ENCODE results near the gene RNF217.
"Not testable (repeated sequence)": the region's sequence is repeated elsewhere in the genome, so short reads cannot be mapped to it uniquely, and the experiment has no call there.

Gene RNF217

DNA sequence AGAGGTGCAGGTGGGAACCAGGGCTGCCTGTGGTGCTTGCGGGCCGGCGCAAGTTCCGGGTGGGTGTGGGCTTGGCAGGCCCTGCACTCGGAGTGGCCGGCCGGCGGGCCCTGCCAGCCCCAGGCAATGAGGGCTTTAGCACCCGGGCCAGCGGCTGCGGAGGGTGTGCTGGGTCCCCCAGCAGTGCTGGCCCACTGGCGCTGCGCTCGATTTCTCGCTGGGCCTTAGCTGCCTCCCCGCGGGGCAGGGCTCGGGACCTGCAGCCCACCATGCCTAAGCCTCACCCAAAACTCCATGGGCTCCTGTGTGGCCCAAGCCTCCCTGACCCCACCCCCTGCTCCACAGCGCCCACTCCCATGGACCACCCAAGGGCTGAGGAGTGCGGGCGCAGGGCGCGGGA lies 163.6 kb downstream of the RNF217 start:
- not testable (repeated sequence) for DNase-seq (ENCODE audit: low spot score)

DNA sequence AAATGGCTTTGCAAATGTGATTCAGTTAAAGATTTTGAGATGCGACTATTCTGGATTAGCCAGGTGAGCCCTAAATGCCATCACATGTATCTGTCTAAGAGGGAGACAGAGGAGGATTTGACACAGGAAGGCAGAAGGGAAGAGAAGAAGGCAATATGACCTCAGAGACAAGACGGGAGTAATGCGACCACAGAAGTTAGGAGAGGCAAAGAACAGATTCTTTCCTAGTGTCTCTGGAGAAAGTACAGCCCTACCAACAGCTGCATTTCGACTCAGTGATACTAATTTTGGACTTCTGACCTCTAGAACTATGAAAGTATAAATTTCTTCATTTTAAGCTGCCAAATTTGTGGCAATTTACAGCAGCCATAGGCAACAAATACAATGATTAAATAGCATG lies 167.1 kb downstream of the RNF217 start:
- DNase-seq (ENCODE audit: low spot score): no peak

DNA sequence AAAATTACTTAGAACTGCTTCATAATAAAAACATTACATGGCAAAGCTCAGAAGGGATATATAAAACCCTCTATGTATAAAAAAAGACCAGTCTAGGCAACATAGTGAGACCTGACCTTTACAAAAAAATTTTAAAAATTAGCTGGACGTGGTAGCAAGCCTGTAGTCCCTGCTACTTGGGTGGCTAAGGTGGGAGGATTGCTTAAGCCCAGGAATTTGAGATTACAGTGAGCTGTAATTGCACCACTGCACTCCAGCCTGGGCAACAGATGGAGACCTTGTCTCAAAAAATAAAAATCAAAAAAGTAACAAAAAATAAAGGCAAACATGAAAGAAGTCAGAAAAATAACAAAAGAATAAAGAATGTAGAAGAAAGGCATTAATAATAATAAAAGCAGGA lies 169.8 kb downstream of the RNF217 start:
- no peak for DNase-seq (ENCODE audit: low spot score)

DNA sequence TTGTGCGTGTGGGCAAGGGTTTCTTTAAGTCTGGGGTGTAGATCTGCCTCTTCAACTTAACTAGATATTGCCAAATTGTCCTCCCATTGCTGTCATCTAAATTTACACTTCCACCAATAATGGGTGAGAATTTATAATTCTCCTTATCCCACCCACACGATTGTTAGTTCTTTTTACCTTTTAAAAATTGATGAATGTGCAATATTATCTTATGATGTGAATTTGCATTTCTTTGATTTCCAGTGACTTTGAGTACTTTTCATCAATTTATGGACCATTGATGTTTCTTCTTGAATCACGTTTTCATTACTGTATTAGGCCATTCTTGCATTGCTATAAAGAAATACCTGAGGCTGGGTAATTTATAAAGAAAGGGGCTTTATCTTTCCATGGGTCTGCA lies 174.1 kb downstream of the RNF217 start:
- DNase-seq (ENCODE audit: low spot score): no peak

DNA sequence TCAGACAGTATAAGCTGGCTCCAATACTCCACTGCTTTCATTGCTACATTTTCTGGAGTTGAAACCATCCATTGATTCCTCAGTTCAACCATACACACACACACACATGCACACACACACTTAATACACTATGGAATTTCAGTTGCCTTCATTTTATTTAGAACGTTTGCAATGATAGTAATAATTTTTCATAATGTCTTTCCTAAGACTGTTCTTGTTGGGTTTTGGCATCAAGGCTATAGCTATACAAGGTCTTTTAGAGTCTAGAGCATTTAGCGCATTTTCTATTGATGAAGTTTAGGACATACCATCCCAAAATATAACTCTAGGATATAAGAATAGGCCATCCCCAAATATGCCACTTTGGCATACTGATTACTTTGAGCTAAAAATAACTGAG lies 175.8 kb downstream of the RNF217 start:
- DNase-seq (ENCODE audit: low spot score): no peak

DNA sequence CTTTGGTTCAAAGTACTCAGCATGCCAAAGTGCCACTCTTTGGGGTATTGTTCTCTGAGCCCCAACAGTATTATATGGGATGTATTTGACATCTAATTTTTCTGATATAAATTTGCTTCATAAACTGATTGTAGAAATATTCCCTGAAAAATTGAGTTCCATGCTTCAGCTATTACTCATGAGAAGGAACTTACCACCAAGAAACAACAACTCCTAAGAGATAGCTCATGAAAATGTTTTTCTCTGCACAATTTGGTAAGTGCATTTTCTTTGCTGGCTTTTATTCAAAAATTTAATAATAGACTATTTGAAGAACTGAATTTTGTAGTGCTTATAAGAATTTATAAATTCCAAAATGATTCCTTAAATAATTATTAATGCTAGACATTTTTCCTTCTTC lies 178.6 kb downstream of the RNF217 start:
- DNase-seq (ENCODE audit: low spot score): no peak

Measured in globus pallidus (tissue), 1 donor.